GM10266 (cell line): Measurements from ENCODE around the gene FLYWCH1.
A peak's percentile ranks its signal among the peaks of the same experiment; 100 is the strongest.

Source experiments
- DNase-seq: peaks from one replicate; pipeline ENCODE4 v3.0.0; 2012; ENCODE audit errors: extremely low spot score
- TF ChIP-seq, protein P1 (sequence below): IDR thresholded peaks from 2 replicates; pipeline ENCODE4 v1.5.1; 2012; ENCODE audit warnings: mild to moderate bottlenecking, low read depth; ENCODE audit not compliant: control insufficient read depth, insufficient read depth; ENCODE audit errors: missing control alignments

FLYWCH1 gene

GRCh38 chr16:2976673-2977072 is 64.9 kb downstream of the FLYWCH1 start:
- TF ChIP-seq, protein P1, sequence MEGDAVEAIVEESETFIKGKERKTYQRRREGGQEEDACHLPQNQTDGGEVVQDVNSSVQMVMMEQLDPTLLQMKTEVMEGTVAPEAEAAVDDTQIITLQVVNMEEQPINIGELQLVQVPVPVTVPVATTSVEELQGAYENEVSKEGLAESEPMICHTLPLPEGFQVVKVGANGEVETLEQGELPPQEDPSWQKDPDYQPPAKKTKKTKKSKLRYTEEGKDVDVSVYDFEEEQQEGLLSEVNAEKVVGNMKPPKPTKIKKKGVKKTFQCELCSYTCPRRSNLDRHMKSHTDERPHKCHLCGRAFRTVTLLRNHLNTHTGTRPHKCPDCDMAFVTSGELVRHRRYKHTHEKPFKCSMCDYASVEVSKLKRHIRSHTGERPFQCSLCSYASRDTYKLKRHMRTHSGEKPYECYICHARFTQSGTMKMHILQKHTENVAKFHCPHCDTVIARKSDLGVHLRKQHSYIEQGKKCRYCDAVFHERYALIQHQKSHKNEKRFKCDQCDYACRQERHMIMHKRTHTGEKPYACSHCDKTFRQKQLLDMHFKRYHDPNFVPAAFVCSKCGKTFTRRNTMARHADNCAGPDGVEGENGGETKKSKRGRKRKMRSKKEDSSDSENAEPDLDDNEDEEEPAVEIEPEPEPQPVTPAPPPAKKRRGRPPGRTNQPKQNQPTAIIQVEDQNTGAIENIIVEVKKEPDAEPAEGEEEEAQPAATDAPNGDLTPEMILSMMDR, result no peak

DNA sequence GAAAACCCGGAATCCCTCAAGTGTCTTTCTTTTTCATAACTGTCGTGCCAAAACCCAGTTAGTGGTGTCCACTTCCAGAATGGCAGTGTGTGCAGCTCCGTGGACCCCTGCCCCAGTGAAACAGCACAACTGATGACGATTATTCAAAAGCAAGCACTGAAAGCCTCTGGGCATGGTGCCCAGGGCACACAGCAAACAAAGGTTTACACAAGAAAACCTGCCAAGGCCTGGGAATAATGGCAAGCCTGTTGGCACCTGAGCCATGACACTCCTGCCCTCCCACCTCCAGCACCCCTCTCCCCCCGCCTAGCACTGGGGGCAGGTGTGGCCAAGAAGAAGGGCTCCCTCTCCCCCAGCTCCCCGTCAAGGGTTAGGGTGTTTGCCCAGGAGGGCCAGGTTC is 65.7 kb downstream of the FLYWCH1 start:
- TF ChIP-seq, protein P1, result no peak
- DNase-seq, result no peak

More at GRCh38 chr16:2976673-2977072, 64.9 kb downstream of the FLYWCH1 start:
- no peak for DNase-seq

DNA sequence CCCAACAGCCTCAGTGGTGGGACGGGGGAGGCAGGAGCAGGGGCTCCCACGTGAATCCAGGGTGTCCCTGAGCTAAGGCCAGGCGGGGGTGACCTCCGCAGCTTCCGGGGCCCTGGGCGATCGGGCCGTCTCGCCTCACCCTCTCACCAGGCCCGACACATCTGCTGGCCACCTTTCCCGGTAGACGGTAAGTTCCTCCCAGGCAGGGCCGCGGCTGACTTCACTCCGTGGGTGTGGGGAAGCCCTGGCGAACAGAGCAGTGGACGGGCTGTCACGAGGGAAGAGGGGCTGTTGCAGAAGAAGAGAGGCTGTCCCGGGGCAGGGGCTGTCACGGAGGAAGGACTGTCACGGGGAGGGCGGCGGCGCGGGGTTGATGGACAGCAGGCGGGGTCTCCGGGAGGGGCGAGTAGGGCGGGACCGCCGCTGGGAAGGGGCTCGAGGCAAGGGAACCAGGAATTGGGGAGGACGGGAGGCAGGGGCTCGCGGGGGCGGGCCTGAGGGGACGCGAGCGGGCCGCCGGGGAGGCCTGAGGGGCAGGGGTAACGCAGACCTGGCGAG is 68.0 kb downstream of the FLYWCH1 start:
- TF ChIP-seq, protein P1, result no peak

GRCh38 chr16:2980227-2981176 is 68.8 kb downstream of the FLYWCH1 start, which contains the start of gene PKMYT1:
PKMYT1 (minus strand) TSS chr16:2980446; CDS start chr16:2979657, 789 bp downstream.
- TF ChIP-seq, protein P1, result no peak
- DNase-seq, result peak; percentile 100

More for the DNA sequence above, 68.0 kb downstream of the FLYWCH1 start:
- peak; percentile 43 for DNase-seq

DNA sequence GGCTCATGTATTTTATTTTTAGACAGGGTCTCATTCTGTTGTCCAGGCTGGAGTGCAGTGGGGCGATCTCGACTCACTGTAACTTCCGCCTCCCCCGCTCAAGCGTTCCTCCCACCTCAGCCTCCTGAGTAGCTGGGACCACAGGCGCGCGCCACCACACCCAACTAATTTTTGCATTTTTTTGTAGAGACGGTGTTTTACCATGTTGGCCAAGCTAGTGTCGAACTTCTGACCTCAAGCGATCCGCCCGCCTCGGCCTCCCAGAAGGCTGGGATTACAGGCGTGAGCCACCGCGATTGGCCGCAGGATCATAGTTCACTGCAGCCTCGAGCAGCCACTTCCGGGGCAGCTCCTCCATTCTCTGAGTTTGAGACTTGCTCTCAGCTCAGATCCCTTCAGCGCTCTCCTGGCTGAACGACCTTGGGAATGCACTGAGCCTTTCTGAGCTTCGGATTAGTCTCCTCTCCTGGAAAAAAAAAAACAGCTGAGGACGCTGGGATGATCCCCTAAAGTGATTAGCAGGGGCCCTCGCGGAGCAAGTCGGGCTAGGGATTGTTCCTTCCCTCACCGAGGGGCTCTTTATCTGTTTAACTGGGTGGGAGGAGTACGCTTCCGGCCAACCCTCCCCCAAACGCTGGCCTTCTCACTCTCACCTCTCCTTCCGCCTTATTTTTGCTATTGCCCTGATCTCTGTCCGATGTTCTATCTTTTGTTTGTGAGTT is 69.6 kb downstream of the FLYWCH1 start:
- no peak for DNase-seq
- TF ChIP-seq, protein P1, result no peak

DNA sequence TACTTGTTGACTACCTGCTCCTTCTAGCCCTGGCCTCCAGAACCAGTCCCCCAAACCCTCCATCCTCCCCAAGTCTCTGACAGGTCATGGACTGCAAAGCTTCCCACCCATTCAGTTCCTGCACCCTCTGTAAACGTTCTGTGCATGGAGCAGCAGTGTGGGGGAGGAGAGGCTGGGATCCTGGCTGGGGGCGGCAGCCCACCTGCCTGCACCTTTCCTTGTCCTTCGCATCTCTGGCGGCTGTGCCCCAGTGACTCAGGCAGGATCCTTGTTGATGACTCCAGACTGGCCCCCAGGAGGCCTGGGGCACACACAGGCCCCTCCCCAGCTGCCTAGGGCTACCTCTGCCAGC is 70.1 kb downstream of the FLYWCH1 start:
- TF ChIP-seq, protein P1, result no peak
- no peak for DNase-seq

- no peak for DNase-seq
- TF ChIP-seq, protein P1, result no peak
Observed at GRCh38 chr16:2982402-2982801, 70.7 kb downstream of the FLYWCH1 start.
